Measurements from ENCODE around the gene HPCAL1. TPM values are rescaled to one million over a fixed set of nuclear protein-coding genes. Genes with fewer than 3 reads are reported as not detected.

HPCAL1 gene
- total RNA-seq, 2 experiments from 2014 or later = 61.6 to 63.6 TPM

DNA sequence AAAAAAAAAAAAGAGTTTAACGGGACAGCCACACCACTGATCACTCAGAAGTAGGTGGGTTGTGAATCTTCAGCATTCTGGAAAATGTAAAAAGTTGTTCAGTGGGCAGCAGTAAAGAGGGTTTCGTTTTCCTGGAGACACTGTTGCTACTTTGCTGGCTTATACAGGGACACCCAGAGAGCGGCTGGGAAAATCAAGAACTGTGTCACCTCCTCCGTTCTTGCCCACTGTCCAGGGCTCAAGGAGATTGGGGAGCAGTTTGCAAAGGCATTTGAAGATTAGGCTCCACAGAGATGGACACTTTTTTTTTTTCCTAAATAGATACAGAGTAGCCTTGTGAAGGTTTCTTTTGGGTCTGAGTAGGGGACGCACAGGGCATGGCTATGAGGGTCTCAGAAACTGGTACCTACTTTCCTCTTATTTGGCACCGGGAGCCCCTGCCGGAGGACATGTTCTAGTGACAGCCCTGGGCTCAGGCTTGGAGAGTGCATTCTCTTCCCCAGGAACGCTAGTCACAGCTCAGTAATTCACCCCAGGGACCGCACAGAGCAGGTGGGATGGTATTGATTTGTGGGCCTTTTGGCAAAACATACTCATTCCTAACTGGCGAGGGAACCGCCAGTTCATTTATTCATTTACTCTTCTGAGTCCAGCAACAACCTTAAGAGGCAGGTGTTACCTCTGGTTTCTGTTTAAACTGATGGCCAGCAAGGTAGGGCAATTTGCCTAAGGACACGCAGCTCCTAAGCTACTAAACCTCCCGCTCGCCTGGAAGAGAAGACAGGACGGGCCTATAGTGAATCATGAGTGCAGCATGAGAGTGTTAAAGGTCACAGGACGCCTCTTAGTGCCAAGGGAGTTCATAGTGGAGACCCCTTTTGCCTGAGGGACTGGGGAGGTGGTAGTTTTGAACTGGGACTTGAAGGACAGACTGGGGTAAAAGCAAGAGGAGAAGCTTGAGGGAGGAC is 53.1 kb downstream of the HPCAL1 start:
- H3K4me3 Mint-ChIP-seq = no peak overlapping the region
- peaks cover 23% of the 10 kb centered on the region for H3K4me1 Mint-ChIP-seq
- H3K36me3 Mint-ChIP-seq (ENCODE audit: low read depth) = peaks cover 10% of the 10 kb centered on the region
- no peaks in the 10 kb centered on the region for H3K9me3 Mint-ChIP-seq
- DNase-seq = no peak
- CTCF ChIA-PET = interaction anchor here (0.7 to 2.0 kb wide), 3 partner anchors 13 to 1399 kb away, joined by 3 to 6 read pairs (median 3); no protein-coding TSS in a partner anchor
- no peaks in the 10 kb centered on the region for H3K27me3 Mint-ChIP-seq
- POLR2A ChIA-PET = no interaction called here
- no peak overlapping the region for H3K27ac Mint-ChIP-seq

DNA sequence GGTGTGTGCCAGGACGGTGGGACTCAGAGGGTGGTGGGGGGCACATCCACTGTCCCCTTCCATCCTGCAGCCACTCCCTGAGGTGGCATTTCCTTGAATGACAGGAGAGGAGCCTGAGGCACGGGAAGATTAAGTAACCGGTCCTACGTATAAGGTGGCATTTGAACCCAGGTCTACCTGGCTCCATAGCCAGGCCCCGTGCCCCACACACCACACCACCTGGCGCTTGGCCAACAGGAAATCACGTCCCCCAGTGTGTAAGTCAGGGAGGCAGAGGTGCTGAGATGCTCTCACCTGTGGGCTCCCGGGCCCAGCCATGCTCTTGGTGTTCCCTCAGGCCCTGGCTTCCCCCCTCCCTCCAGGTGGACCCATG is 53.7 kb downstream of the HPCAL1 start:
- POLR2A ChIA-PET = no interaction called here
- Mint-ChIP-seq H3K27ac (no peak overlapping the region), H3K4me1 (peaks cover 21% of the 10 kb centered on the region), H3K27me3 (no peaks in the 10 kb centered on the region), H3K4me3 (no peak overlapping the region), H3K36me3 (ENCODE audit: low read depth) (peaks cover 10% of the 10 kb centered on the region), H3K9me3 (no peaks in the 10 kb centered on the region)
- no peak for DNase-seq
- CTCF ChIA-PET = interaction anchor here (1.0 to 2.0 kb wide), 2 partner anchors 13 to 60 kb away, joined by 3 to 6 read pairs; no protein-coding TSS in a partner anchor

DNA sequence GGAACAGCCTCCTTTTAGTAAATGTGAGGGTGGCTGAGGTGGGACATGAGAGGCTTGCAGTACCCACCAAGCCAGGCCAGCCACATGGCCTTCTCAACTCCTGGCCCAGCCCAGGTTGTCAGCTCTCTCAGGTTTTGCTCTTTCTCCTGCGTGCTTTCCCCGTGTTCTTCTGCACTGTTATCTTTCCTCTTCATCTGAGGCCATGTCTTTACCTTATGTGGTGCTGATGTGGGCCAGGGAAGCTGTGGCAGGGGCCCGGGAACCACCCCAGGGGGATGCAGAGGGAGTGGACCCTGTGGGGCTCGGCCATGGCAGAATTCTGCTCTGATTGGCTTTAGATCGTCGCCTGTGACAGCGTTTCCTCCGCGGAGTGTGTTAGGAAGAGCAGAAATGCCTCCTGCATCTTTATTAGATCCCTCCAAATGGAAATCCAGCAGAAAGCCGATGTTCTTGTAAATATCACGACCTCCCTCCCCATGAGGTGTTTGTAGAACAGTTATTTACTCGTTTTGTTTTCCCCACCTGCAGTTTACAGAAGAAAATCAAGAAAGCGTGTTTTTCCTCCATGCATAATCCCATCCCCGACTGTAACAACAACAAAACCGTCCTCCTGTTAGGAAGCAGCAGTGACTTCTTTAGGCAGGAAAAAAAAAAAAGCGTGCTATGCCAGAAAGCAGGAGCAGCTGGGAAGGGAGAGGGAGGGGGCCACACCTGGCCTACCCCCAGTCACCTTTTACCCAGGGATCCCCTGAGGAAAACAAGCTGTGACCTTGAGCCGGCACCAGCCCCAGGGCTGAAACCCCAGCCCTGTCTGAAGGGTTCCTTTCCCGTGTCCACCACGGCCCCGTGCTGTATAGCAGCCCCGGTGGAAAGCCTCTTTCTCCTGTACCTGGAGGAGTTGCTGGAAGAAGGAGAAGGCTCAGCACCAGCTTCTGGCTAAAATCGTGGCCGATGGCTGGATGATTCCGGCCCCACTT is 54.8 kb downstream of the HPCAL1 start:
- DNase-seq = no peak
- ChIA-PET CTCF (interaction anchor here (0.7 to 2.0 kb wide), 2 partner anchors 12 to 394 kb away, joined by 3 to 6 read pairs; no protein-coding TSS in a partner anchor), POLR2A (no interaction called here)
- Mint-ChIP-seq H3K4me3 (no peak overlapping the region), H3K27me3 (no peaks in the 10 kb centered on the region), H3K4me1 (peaks cover 17% of the 10 kb centered on the region), H3K27ac (no peak overlapping the region), H3K36me3 (ENCODE audit: low read depth) (peaks cover 10% of the 10 kb centered on the region), H3K9me3 (no peaks in the 10 kb centered on the region)

DNA sequence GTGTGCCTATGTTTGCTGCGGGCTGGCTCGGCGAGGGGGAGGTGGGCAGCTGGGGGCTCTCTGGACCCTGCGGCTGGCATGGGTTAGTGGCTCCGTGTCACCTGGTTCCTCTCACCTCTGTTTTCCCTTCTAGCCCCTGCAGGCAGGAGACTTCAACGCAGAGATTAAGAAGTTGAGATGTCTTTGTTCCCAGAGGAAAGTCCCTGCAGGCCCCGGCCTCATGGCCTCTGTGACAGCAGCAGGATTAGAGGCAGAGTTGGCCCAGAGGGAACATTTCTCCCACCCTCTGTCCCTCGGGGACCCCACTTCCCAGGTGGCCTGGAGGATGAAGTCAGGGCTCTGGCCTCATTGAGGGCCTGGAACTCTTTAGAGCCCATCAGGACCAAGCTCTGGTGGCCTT is 56.5 kb downstream of the HPCAL1 start:
- POLR2A ChIA-PET = interaction anchor here (0.6 kb wide), 1 partner anchor 29 kb away, joined by 6 read pairs; no protein-coding TSS in a partner anchor

DNA sequence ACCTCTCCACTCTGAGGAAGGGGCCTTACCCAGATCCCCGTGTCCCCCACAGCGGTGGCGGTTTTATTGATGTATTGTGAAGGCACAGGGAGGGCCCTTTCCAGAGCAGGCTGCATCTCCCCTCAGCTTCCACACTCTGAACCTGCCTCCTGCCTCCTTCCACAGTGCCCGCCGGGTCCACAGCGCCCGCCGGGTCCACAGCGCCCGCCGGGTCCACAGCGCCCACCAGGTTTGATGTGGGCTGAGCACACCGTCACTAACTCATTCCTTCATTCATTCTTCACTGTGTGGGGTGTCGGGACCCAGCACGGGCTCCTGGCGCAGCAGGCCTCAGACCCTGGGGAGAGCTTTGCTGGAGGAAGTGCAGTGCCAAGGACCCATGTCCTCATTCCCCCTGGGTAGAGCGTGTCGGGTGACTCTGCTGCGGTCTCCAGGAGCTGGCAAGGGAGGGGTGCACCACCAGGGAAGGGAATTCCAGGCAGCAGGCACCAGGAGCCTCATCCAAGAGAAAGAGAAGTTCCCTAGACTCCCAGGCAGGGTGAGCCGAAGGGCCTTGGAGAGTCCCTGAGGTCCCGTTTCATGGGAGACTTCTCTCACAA is 57.1 kb downstream of the HPCAL1 start:
- no peak for DNase-seq
- H3K27me3 Mint-ChIP-seq = no peaks in the 10 kb centered on the region
- peaks cover 5% of the 10 kb centered on the region for H3K36me3 Mint-ChIP-seq (ENCODE audit: low read depth)
- H3K9me3 Mint-ChIP-seq = no peaks in the 10 kb centered on the region
- POLR2A ChIA-PET = no interaction called here
- CTCF ChIA-PET = interaction anchor here (0.7 kb wide), 1 partner anchor 25 kb away, joined by 3 read pairs; no protein-coding TSS in a partner anchor
- H3K4me3 Mint-ChIP-seq = no peak overlapping the region
- no peak overlapping the region for H3K27ac Mint-ChIP-seq
- peaks cover 14% of the 10 kb centered on the region for H3K4me1 Mint-ChIP-seq

More for the DNA sequence above, 56.5 kb downstream of the HPCAL1 start:
- no peak overlapping the region for H3K4me3 Mint-ChIP-seq
- DNase-seq = no peak
- H3K36me3 Mint-ChIP-seq (ENCODE audit: low read depth) = peaks cover 8% of the 10 kb centered on the region
- H3K9me3 Mint-ChIP-seq = no peaks in the 10 kb centered on the region
- H3K4me1 Mint-ChIP-seq = peaks cover 14% of the 10 kb centered on the region
- H3K27me3 Mint-ChIP-seq = no peaks in the 10 kb centered on the region
- CTCF ChIA-PET = no interaction called here
- no peak overlapping the region for H3K27ac Mint-ChIP-seq

DNA sequence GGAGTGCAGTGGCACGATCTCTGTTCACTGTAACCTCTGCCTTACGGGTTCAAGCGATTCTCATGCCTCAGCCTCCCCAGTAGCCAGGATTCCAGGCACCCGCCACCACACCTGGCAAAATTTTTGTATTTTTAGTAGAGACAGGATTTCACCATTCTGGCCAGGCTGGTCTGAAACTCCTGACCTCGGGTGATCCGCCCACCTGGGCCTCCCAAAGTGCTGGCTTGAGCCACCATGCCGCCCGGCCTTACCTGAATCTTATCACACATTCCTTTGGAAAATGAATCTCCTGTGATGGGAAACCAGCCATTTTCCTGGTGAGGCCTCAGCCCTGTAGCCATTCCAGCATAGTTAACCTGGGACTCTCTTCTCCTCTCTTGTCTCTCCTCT is 57.8 kb downstream of the HPCAL1 start:
- Mint-ChIP-seq H3K36me3 (ENCODE audit: low read depth) (peaks cover 4% of the 10 kb centered on the region), H3K4me1 (peaks cover 13% of the 10 kb centered on the region), H3K27ac (no peak overlapping the region), H3K4me3 (no peak overlapping the region), H3K9me3 (no peaks in the 10 kb centered on the region), H3K27me3 (no peaks in the 10 kb centered on the region)
- POLR2A ChIA-PET = no interaction called here
- no peak for DNase-seq
- CTCF ChIA-PET = interaction anchor here (0.7 kb wide), 1 partner anchor 26 kb away, joined by 3 read pairs; no protein-coding TSS in a partner anchor

DNA sequence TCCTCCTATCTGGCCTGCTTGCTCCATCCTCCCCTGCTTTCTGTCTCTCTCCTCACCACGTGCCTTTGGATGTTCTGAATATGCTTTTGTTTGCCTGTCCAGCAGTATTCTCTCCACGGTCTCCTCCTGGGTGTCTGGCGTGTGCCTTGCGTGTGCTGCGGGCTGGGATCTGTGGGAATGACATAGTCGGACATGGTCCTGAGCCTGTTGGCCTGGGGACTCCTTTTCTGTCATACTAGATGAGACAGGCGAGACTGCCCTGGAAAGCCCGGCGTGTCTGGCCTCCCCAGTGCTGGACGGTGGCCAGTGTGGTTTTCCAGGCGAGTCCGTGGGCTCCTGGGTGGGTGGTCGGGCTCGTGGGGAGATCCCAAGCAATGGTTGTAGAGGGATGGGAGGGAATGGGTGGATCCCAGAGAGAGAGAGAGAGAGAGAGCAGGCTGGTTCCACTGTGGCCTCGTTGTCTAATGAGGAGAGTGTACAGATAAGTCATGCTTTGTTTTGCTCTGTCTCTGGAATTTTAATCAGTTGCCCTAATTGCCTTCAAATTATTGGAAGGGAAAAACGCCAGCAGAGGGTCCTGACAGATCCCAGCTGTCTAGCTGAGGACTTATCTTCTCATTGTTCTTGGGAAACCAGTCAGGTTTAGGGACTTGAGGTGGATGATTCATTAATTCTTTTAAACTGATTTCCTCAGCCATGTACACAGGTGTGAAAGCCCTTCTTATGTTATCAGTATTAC is 58.3 kb downstream of the HPCAL1 start:
- Mint-ChIP-seq H3K4me1 (peaks cover 7% of the 10 kb centered on the region), H3K9me3 (no peaks in the 10 kb centered on the region), H3K4me3 (no peak overlapping the region), H3K27me3 (no peaks in the 10 kb centered on the region), H3K36me3 (ENCODE audit: low read depth) (peaks cover 1% of the 10 kb centered on the region), H3K27ac (no peak overlapping the region)
- CTCF ChIA-PET = interaction anchor here (0.6 to 0.9 kb wide), 3 partner anchors 9 to 1842 kb away, joined by 3 to 4 read pairs (median 3); no protein-coding TSS in a partner anchor
- POLR2A ChIA-PET = no interaction called here
- DNase-seq = no peak

DNA sequence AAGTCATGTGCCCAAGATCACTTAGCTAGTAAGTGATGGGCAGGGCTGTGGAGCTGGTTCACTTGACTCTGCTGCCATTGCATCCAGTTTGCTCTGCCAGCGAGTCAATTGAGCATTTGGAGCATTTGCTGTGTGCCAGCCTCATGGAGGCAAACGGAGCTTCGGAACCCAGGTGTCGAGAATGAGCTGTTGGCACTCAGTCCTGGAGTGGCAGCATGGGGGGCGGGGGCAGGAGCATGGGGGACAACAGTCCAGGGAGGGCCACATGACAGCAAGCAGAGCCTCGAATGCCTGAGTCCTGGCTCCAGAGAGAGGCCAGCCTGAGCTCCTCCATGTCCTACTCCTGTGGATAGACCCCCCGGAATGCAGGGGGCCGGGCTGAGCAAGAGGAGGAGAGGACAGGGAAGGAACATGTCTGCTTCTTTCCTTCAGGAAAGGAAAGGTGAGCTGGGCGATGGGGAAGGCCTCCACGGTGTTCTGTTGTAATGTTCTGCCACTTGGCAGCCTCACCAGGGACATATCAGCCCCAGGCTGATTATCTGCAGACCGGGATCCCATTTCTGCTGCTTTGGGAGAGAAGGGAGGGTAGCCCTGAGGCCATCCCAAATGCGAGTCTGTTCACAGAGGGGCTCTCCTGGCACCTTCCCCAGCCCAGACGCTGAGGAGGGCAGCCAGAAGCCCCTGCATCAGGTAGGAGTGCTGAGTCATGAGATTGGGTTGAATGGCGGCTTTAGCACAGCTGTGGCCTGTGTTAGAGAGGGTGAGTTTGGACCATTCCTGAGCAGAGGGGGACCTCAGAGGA is 59.6 kb downstream of the HPCAL1 start:
- no peak for DNase-seq
- no peak overlapping the region for H3K27ac Mint-ChIP-seq
- CTCF ChIA-PET = interaction anchor here (0.7 to 1.5 kb wide), 5 partner anchors 9 to 45 kb away, joined by 3 to 4 read pairs (median 3); no protein-coding TSS in a partner anchor
- H3K36me3 Mint-ChIP-seq (ENCODE audit: low read depth) = no peaks in the 10 kb centered on the region
- H3K27me3 Mint-ChIP-seq = no peaks in the 10 kb centered on the region
- POLR2A ChIA-PET = no interaction called here
- H3K9me3 Mint-ChIP-seq = no peaks in the 10 kb centered on the region
- peaks cover 1% of the 10 kb centered on the region for H3K4me1 Mint-ChIP-seq
- H3K4me3 Mint-ChIP-seq = no peak overlapping the region

DNA sequence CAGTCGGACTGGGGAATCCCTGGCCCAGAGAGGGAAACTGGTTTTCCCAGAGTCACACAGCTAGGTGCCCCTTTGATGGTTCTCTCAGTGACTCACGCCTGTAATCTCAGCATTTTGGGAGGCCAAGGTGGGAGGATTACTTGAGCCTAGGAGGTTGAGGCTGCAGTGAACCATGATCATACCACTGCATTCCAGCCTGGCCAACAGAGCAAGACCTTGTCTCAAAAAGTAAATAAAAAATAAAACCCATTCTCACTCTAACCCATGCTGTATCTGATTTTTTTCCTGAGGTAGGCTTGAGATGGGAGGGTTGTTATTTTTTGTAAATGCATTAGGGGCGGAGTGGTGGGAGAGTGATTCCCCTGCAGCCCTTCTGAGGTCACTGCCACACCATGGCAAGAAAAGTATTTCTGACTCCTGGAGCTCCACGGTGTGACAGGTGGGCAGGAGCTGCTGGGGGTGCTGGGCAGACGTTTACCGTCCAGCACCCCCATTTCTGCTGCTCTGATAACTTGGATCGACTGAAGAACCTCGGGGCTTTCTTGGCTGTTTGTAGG is 60.3 kb downstream of the HPCAL1 start:
- H3K4me3 Mint-ChIP-seq = no peak overlapping the region
- H3K9me3 Mint-ChIP-seq = no peaks in the 10 kb centered on the region
- H3K36me3 Mint-ChIP-seq (ENCODE audit: low read depth) = no peaks in the 10 kb centered on the region
- DNase-seq = no peak
- no peaks in the 10 kb centered on the region for H3K27me3 Mint-ChIP-seq
- peaks cover 3% of the 10 kb centered on the region for H3K4me1 Mint-ChIP-seq
- no peak overlapping the region for H3K27ac Mint-ChIP-seq
- CTCF ChIA-PET = interaction anchor here (0.8 to 1.5 kb wide), 5 partner anchors 10 to 21 kb away, joined by 3 read pairs; no protein-coding TSS in a partner anchor
- POLR2A ChIA-PET = no interaction called here

DNA sequence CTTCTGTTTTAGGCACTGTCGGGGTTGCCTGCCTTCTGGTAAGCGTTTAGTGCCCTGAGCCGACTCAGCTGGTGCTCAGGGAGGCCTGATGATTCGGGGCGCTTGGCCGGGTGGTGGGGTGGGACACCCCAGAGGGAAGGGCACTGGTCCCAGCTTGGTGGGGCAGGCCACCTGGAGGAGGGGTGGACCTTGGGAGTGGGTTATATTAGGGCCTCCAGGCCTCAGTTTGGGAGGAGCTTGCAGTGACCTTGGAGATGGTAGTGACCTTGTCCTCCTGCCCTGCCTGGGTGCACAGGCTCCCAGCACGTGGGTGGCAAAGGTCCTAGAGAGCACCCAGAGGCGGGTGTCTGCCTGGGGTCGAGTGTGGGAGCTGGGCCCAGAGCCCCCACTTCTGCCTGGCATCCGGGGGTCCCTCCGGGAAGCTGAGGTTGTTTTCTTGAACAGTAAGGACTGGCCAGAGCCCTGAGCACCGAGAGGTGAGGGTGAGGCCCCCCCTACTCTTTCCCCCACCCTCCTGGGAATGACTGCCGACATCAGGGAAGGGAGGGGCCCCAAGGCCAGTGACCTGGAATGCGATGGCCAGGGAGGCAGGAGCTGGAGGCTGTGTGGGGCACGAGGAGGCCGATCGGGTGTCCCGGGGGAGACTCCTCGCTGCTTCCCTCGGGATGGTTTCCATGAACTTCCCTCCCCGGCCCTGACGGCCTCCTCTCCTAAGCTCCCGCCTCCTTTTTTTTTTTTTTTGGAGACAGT is 61.3 kb downstream of the HPCAL1 start:
- H3K4me1 Mint-ChIP-seq = peaks cover 4% of the 10 kb centered on the region
- DNase-seq = no peak
- ChIA-PET POLR2A (no interaction called here), CTCF (interaction anchor here (0.9 to 1.8 kb wide), 6 partner anchors 12 to 45 kb away, joined by 3 to 7 read pairs (median 3); no protein-coding TSS in a partner anchor)
- H3K27ac Mint-ChIP-seq = no peak overlapping the region
- H3K27me3 Mint-ChIP-seq = no peaks in the 10 kb centered on the region
- no peak overlapping the region for H3K4me3 Mint-ChIP-seq
- H3K36me3 Mint-ChIP-seq (ENCODE audit: low read depth) = no peaks in the 10 kb centered on the region
- H3K9me3 Mint-ChIP-seq = no peaks in the 10 kb centered on the region

Data from activated CD4-positive, alpha-beta T cell treated with anti-CD3 and anti-CD28 coated beads, Interleukin-2, amount 10 ng/mL, durations not matched to agents 7 days and 5 days (primary cell).